Measurements from ENCODE around the gene KRTAP9-3.

GRCh38 chr17:41265078-41265477 lies 32.8 kb downstream of the KRTAP9-3 start, which contains the start of gene KRTAP9-6:
- TF ChIP-seq EZH2 (IDR thresholded peaks at IDR 0.05; ENCODE audit: low read depth, low read length, severe bottlenecking) (no peak), POLR2A (IDR thresholded peaks at IDR 0.05; ENCODE audit: control extremely low read depth in 1 of 2, low read depth in 2 of 2, low read length in 2 of 2) (no peak), FOSL1 (IDR thresholded peaks at IDR 0.05; ENCODE audit: insufficient read depth, low read depth, low read length) (no peak), RBBP5 (IDR thresholded peaks at IDR 0.05; ENCODE audit: borderline replicate concordance, low read depth, low read length) (no peak), POLR2AphosphoS5 (IDR thresholded peaks at IDR 0.05; ENCODE audit: low read depth, low read length) (no peak)
- TF ChIP-seq, protein P1, sequence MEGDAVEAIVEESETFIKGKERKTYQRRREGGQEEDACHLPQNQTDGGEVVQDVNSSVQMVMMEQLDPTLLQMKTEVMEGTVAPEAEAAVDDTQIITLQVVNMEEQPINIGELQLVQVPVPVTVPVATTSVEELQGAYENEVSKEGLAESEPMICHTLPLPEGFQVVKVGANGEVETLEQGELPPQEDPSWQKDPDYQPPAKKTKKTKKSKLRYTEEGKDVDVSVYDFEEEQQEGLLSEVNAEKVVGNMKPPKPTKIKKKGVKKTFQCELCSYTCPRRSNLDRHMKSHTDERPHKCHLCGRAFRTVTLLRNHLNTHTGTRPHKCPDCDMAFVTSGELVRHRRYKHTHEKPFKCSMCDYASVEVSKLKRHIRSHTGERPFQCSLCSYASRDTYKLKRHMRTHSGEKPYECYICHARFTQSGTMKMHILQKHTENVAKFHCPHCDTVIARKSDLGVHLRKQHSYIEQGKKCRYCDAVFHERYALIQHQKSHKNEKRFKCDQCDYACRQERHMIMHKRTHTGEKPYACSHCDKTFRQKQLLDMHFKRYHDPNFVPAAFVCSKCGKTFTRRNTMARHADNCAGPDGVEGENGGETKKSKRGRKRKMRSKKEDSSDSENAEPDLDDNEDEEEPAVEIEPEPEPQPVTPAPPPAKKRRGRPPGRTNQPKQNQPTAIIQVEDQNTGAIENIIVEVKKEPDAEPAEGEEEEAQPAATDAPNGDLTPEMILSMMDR (IDR thresholded peaks at IDR 0.05; ENCODE audit: control extremely low read depth in 1 of 3, insufficient read depth in 1 of 3, low read depth in 1 of 3, low read length in 3 of 3) = no peak
